Left colon (tissue), 2 donors: ENCODE data around the gene OPN1SW. TPM values are rescaled to one million over a fixed set of nuclear protein-coding genes. Genes with fewer than 3 reads are reported as not detected.

ENCODE experiments used
- ATAC-seq: fragments of 200-7000 bp; cut with Tn5 transposase; one replicate; pipeline ENCODE4 v1.9.1; 2020; ENCODE audit warnings: mild to moderate bottlenecking, moderate library complexity
- DNase-seq, 2 donors: peaks; one replicate each; pipeline ENCODE4 v3.0.0-alpha.2; 2020
- intact Hi-C, 2 donors: fragments of 100-400 bp; cut with DNase I in 1 of 2; cut with micrococcal nuclease in 1 of 2; formaldehyde crosslinking; loops; one replicate each; pipeline versions ENCODE4 v1.11.2 to v1.14.0; 2022; cut with DNase I, micrococcal nuclease
- total RNA-seq, 2 donors: library from RNA; stranded (reverse); fragmentation: NEBNext Ultra II Directional; extraction: Animal tissue kit (Norgen Biotek cat#: 25700); gene quantifications; one replicate each; pipeline ENCODE4 v1.2.1, GENCODE V29; 2021
- donor health status: DM: no; HTN: no; CAD: no.
- donor health status: DM: yes; HTN: yes; CAD: no.

OPN1SW gene
- total RNA-seq, 2 donors from 2014 or later: not detected

DNA sequence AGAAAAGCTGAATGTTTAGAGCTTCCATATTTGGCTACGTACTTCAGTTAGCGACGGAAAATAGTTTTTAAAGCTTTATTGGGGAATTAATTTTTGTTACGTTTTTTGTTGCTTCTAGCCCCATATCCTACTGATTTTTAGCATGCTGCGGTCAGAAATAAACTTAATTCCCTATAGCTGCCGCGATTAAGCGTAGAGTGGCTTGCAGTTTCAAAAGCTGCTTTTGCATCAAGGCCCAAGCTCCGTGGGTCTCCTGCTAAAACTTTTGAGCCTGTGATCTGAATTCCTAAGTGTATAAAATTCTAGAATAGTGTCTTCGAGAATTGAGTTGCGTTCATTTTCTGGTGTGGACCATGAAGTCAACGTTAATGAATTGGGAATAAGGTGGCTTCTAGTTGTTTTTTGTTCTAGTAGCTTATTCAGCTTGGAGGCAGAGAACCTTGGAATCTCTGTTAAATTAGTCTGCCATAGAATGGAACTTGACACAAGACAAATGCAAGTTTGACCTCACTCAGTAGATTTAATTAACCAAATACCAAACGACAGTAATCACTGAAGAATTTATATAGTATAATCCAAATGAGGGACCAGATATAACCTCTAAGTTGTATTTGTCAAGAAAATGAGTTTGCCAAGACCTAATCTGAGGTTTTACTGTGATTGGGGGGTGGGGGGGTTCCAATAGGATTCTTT, 35.5 kb downstream of the OPN1SW start:
- DNase-seq (no peak), ATAC-seq (no peak)
- intact Hi-C loops: no loop called here

GRCh38 chr7:128739048-128739962, 36.3 kb downstream of the OPN1SW start, which contains the start of gene CALU:
TSS of gene CALU (plus strand) at chr7:128739359. CDS start at chr7:128748584, 9,225 bp downstream.
- intact Hi-C loops: no loop called here
- peak; percentile 97 to 98 for DNase-seq
- peak; percentile 98 for ATAC-seq

DNA sequence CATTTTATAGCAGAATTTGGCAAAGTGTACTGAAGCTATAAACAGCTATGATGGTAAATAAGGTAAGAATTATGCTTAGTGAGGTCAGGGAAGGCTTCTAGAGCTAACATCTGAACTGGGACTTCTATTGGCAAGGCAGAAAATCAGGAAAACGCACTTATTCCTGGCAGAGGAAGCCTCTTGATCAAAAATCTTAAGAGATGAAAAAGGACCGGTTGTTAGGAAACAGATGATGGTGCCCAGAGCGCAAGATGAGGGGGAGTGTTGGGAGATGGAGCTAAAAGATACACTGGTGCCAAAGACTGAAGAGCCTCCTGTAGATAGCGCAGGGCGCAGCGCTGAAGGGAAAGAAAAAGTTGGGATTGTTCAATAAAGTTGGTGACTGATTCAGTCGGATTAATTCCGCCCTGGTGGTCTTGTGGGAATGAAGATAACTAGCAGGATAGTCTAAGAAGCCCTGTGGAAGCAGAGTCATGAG, 37.0 kb downstream of the OPN1SW start:
- ATAC-seq (peak; percentile 15), DNase-seq (peak in 1 of 2 donors; percentile 24)
- intact Hi-C loops: no loop called here

- ATAC-seq: no peak
- no peak for DNase-seq
- intact Hi-C loops: no loop called here
Measured at GRCh38 chr7:128737867-128738385, 37.7 kb downstream of the OPN1SW start.

- intact Hi-C loops: no loop called here
- no peak for DNase-seq
- no peak for ATAC-seq
Measured at GRCh38 chr7:128737441-128737840, 38.2 kb downstream of the OPN1SW start.

GRCh38 chr7:128735436-128735835, 40.2 kb downstream of the OPN1SW start:
- ATAC-seq (no peak), DNase-seq (peak in 1 of 2 donors; percentile 13)
- intact Hi-C loops: no loop called here

DNA sequence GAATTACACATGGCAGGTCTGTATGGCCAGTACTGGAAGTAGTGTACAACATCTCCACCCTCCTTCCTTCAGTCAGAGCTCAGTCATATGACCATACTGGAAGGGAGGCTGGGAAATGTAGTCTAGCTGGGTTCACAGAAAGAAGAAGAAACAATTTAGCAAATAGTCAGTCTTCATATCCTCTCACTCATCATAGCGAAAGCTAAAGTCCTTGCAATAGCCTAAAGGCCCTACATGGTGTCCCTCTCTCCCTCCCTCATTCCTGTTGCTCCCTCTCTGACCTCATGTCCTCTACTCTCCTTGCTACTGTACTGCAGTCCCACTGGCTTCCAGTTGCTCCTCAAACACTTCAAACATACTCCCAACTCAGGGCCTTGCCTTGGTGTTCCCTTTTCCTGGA, 40.7 kb downstream of the OPN1SW start:
- DNase-seq: no peak
- intact Hi-C loops: no loop called here
- no peak for ATAC-seq

- intact Hi-C loops: no loop called here
- no peak for DNase-seq
- no peak for ATAC-seq
Measured at GRCh38 chr7:128733278-128733645, 42.3 kb downstream of the OPN1SW start.

DNA sequence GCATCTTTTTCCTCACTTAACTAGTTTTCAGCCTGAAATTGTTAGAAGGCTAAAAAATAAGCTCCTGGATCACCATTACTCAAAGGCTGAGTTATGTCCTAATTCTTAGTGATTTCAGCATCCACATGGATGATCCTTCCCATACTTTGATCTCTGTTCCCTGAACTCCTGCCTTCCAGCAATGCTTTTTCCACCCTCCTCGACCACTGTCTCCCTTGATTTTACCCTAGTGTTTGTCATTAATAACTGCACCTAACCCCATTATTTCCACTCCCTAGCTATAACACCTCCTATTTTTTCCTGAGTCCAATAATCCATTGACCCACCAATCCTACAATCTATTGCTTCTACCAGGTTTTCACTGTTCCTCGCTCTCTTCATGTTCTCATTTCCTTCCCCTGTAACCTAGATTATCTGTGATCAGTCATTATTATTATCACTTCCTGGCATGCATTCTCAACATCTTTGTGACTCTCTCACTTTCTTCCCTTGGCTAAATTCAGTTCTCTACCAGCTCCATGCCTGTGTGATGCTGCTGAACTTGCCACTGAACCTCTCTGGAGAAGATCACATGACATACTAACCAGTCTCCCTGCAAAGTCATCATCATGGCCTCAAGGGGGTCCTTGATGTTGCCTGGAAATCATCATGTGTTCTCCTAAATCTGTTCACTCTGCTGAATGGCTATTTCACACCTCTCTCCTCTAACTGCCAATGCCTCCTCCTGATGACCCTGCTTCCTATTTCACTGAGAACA, 42.9 kb downstream of the OPN1SW start:
- no peak for ATAC-seq
- intact Hi-C loops: no loop called here
- DNase-seq: no peak

GRCh38 chr7:128731184-128731583, 44.4 kb downstream of the OPN1SW start:
- DNase-seq (no peak), ATAC-seq (no peak)
- intact Hi-C loops: no loop called here

GRCh38 chr7:128729494-128729893, 46.1 kb downstream of the OPN1SW start:
- intact Hi-C loops: no loop called here
- no peak for ATAC-seq
- DNase-seq: no peak

DNA sequence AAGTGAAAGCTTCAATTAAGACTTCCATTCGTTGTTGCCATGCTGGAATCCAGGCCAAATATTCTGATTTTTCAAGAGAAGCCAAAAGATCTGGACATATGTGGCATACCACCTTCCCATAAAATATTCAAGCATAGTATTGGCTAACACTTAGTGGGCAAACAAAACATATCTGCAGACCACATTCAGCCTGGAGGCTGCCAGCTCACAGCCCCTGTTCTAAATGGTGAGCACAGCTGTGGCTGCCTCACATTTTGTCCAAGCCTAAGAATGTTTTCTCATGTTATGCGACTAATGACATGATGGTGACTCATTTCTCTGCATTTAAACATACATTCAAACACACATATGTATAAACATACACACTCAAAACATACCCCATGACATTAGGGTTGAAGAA, 47.0 kb downstream of the OPN1SW start:
- intact Hi-C loops: no loop called here
- ATAC-seq (no peak), DNase-seq (no peak)

DNA sequence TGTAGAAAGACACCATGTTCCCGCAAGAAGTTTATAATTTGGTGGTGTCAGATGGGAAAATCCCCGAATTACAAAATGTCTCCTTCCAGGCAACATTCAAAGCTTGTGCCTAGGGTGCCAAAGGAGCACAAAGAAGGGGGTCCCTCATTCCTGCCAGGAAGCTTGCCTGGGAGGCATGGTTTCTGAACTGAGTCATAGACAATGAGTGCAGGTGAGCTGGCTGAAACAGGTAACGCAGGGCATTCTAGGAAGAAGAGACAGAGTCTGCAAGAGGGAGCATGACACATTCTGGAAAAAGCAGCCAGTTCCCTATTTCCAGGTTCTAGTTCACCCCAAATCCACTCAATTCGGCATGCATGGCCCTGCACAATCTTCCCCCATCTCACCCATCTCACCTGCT, 48.4 kb downstream of the OPN1SW start:
- DNase-seq: no peak
- intact Hi-C loops: no loop called here
- no peak for ATAC-seq

DNA sequence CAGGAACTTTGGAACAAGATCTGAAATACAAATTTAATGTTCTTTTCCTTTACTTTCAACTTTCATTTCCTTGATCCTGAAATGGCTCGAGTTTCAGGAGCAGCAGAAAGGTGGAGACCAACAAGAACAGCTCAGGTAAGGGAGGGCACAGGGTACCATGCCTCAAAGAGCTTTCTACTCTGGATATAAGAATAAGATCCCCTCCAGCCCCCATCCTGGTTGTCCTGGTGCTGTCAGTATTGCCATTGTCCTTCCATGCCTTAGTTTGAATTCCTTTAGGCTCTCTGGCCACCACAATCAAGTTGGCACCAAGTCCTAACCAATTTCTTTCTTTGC, 48.9 kb downstream of the OPN1SW start:
- intact Hi-C loops: no loop called here
- ATAC-seq: no peak
- no peak for DNase-seq

DNA sequence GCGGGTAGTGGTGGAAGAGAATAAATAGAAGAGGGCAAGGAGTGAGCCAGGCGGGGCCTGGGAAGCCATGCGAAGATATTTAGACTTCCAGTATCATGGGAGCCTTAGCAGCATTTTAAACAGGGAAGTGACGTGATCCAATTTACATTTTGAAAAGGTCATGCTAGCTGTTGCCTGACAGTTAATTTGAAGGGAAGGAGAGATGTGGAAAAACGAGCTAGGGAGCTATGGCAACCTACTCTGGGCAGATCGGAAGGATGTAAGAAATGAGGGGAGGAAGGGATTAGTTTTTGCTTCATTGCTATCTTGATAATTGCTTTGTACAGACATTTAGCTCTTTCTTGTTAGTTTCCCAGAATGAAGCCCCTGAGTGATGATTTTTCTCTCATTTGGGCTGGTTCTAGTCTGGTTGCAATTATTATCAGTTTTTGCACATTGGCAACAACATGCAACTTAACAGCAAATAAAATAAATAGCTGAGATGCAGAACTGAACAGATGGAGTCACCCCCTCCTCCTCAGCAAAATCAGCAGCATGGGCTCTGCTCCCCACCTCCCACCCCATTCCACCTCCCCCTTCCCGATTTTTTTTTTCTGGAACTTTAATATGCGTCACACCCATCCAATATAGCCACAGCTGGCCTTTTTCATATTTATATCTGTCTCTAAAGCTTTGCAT, 49.4 kb downstream of the OPN1SW start:
- DNase-seq: no peak
- no peak for ATAC-seq
- intact Hi-C loops: no loop called here

DNA sequence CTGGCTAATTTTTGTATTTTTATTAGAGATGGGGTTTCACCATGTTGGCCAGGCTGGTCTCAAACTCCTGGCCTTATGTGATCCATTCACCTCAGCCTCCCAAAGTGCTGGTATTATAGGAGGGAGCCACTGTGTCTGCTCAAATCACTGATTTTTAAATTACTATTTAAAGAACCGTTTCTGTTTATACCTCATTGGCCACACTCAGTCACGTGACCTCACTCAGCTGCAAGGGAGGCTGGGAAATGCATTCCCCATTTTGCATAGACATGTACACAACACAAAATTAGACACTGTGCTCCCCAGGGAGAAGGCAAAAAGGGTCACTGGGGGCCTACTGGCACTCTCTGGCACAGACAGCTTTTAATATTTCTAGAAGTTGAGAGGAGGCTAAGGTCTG, 50.1 kb downstream of the OPN1SW start:
- intact Hi-C loops: no loop called here
- ATAC-seq: no peak
- no peak for DNase-seq

DNA sequence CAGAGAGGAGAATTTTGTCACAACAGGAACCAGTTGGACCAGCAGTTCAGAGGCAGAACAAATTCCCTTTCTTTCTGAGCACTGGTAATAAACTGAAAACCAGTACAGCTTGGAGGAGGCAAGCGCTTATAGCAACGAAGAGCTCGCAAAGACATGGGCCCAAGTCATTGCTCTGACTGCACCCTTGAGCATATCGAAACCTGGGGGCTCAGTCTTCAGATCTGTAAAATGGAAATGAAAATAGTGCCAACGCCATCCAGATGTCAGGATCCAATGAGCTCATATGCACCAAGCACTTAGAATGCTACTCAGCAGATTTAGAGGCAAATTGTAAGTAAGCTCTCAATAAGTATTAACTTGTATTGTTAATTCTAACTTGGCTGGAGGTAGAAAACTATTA, 50.9 kb downstream of the OPN1SW start:
- DNase-seq (no peak), ATAC-seq (no peak)
- intact Hi-C loops: no loop called here
